HK-2 (cell line): Measurements from ENCODE around the gene MMRN1.

Source experiments
- DNase-seq: peaks from one replicate; pipeline ENCODE4 v3.0.0-alpha.2; 2018; ENCODE audit not compliant: unreplicated experiment

MMRN1 gene

DNA sequence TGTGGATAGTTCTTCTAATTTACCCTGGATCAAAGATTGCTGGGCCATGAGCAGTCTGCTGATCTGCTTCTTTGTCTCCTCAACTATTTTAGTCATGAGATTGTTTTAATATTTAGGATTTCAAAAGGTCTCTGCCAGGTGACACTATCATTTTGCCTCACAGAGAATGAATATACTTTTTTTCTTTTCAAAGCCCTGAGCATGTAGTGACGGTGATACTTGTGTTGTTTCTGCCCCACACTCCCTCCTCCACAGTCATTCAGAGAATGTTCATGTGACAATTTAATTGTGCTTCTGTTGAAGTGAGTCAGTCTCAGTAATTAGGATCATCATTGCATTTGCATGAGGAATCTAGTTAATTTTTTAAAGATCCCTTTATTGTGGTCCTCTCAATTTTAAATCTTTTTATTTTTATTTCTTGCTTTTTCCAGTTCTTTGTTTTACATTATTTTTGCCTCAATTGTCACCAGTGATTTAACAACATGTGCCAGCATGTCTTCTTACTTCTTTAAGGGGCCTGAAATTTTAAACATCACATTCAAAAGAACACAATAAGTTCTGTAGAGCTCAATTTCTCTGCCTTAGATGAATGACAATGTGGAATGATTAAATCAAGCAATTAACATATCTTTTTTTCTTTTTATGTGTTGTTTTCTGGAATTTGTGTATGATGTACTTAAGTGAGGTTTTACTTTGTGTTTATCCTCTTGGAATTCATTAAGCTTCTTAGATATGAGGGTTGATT is 12.3 kb downstream of the MMRN1 start:
- no peak for DNase-seq

DNA sequence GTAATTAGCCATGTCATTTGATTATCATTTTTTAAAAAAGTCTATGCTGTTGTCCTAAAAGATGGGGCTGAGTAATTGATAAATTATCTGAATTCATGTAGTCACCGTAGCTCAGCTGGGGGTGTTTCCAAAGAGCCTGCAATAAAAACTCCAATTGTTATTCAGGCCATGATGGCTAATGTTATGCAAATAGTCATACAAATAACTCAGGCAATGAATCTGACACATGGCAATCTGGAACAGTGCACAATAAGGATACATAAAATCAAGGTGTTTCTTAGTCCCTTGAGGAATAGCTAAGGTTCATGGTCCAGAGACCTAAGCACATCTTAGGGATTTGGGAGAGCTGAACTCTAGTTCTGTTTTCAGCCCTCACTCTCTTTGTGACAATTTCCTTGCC is 15.2 kb downstream of the MMRN1 start:
- DNase-seq, result no peak

DNA sequence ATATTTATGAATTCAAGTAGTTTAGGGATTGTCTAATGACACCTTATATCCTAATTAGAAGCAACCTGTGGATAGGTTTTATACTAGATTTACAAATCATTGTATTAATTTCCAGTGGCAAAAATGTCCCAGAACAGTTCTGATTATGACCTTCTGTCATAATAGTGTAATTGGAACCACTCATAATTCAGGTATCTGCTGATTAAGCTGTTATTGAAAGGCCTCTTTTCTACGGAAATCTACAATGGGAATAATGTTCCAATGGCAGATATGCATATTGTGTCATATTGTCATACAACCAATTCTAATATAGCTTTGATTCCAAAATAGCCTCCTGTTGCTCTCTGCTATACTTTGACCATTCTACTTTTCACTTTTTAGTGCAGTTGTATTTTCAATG is 19.0 kb downstream of the MMRN1 start:
- no peak for DNase-seq

DNA sequence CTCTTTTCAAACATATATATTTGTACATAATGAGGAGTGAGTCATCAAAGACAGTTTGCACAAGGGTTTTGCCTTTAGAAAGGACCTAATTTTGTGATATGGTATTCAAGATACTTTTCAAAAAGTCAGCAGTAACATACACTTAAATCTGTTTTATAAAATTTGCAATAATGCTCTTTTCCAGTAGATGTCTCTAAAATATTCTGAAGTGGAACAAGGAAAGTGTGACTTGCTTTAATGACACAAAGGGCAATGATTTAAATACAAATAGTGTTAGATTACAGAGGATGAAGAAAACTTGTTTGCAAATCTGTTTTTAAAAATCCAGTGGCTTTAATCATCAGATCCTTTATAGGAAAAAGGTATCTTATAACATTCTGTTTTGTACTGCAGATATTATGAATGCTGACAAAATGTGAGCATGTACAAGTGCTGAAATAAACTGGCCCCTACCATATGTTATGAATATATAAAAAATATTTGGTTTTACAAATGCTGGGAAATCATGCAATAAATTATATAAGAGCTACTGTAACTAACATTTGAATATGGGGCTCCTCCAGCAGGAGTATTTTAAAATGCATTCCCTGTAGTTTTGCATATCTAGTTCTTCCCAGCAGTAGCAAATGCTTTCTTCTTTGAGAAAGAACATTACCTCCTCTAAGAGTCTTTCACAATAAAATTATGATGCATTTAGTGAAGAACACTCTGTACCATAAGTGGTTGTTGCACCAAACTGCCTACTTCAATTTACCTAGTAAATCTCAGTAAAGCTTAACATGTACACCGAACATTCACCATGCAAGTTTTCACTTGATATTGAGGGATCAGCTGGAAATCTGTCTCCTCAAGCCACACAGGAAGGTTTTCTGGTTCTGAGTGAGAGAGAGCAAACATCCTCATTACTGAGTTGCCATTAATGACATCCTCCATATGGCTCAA is 20.2 kb downstream of the MMRN1 start:
- DNase-seq, result no peak

GRCh38 chr4:89915937-89916336 is 21.3 kb downstream of the MMRN1 start:
- no peak for DNase-seq

DNA sequence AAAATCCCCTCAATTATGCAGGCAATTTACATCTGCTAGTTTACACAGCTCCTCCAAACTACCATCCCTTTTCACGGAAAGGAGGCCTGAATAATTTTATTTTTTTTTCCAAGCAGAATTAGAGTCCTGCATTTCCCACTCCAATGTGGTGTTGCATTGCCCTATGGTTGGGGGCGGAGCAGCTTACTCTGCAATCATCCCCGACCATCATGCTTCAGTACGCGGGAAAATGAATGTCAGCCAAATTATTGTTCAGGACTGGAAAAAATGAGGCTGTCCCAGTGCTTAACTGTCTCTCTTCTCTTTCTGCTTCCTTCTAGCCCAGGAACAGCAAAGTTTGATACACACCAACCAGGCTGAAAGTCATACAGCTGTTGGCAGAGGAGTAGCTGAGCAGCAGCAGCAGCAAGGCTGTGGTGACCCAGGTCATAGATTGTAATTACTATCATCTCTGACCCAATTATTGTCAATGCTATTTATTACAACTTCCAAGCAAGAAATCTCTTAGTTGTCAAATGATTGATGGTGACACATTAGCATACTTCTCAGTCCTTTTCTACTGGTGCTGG is 28.3 kb downstream of the MMRN1 start:
- DNase-seq, result no peak

DNA sequence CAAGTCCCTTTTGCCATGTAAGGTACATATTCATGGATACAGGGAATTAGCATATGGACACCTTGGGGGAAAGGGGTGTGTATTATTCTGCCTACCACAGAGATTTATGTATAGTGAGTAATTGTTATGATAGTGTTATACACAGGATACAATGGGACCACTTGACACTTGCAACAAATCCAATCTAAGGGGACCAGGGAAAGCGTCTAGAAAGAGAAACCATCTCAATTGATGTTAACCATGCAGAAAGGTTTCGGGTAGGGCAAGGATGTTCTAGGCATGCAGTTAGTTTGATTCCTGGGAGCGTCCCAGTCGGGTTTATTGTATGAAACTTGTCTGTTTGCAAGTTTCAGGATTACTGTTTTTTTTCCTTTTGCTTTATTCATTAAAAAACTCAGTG is 34.2 kb downstream of the MMRN1 start:
- DNase-seq, result no peak

- DNase-seq, result no peak
These were observed 34.9 kb downstream of the MMRN1 start for GRCh38 chr4:89929425-89930159.

- DNase-seq, result no peak
These were observed 44.9 kb downstream of the MMRN1 start for GRCh38 chr4:89939546-89939945.

- DNase-seq, result no peak
These were observed 45.3 kb downstream of the MMRN1 start for GRCh38 chr4:89939994-89940393.

DNA sequence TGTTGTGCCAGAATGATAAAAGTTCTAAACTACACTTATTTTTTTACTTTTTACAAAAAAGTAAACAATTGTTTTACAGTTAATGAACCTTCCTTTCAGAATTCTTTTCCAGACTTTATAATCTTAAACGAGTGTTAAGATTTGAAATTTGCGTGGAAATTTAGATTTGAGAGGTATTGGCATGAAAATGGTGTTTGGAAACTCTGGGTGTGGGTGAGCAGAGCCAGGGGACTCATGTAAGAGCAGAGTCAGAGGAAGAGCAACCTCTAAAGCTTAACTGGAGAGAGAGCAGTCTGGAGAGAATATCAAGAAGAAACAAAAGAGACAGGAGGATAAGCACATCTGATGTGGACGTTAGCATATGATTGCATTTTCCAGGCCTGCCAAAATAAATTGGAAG is 48.2 kb downstream of the MMRN1 start:
- no peak for DNase-seq

- DNase-seq, result no peak
These were observed 55.2 kb downstream of the MMRN1 start for GRCh38 chr4:89949782-89950387.

DNA sequence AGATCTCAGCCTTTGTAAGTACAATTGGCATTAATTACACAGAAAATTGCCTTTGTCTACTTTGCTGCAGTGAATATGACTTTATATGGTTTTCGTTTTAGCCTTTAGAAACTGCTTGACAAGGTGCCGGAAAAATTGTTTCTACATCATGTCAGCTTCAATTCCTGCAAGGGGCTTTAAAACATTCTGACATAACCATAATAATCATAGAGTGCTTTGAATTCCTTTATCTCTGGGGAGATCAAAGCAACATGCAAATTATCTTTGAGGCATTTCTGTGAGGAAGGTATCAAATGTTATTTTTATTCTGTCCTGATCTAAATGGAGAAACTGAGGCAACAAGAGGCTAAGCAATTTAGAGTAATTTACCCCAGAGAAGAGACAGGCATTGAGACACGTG is 57.8 kb downstream of the MMRN1 start:
- no peak for DNase-seq

- no peak for DNase-seq
These were observed 60.4 kb downstream of the MMRN1 start for GRCh38 chr4:89954906-89955695.

DNA sequence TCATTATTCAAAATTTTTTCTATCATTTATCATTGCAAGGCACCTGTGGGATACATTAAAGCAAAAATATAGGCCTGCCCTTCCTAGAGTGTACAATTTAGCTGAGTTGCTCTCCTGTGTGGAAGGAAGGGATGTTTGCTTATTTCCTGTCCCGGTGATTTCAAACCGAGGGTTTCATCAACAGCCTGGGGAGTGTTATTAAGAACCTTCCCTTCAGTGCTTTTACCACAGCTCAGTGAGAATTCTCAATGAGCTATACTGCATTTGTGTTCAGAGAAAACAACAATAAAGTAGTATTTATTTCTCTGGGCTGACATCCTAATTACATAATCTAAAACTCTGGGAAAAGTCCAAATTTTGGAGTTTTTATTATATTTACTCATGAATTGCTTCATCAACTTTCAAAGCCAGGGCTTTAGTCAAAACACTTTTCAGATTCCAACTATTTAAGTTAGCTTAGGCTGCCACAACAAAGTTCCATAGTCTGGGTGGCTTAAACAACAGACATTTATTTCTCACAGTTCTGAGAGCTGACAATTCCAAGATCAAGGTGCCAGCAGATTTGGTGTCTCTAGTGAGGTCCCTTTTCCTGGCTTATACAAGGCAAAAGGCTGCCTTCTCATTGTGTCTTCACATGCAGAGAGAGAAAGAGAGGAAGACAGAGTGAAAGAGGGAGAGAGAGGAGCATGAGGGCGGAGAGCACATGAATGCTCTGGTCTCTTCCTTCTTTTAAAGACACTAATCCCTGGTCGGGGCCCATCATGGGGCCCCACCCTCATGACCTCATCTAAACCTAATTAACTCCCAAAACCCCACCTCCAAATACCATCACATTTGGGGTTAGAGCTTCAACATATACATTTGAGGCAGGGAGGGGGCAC is 62.6 kb downstream of the MMRN1 start:
- DNase-seq, result no peak

- DNase-seq, result no peak
These were observed 87.2 kb downstream of the MMRN1 start for GRCh38 chr4:89981789-89982334.

DNA sequence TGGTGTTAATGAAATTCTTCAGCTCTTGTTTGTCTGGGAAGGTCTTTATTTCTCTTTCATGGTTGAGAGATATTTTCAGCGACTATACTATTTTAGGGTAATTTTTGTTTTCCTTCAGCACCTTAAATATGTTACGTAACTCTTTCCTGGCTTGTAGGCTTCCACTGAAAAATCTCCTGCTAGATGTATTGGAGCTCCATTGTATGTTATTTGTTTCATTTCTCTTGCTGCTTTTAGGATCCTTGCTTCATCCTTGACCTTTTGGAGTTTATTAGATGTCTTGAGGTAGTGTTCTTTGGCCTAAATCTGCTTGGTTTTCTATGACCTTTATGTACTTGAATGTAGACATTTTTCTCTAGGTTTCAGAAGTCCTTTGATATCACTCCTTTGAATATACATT is 93.6 kb downstream of the MMRN1 start:
- no peak for DNase-seq

- no peak for DNase-seq
These were observed 98.1 kb downstream of the MMRN1 start for GRCh38 chr4:89992744-89993143.

DNA sequence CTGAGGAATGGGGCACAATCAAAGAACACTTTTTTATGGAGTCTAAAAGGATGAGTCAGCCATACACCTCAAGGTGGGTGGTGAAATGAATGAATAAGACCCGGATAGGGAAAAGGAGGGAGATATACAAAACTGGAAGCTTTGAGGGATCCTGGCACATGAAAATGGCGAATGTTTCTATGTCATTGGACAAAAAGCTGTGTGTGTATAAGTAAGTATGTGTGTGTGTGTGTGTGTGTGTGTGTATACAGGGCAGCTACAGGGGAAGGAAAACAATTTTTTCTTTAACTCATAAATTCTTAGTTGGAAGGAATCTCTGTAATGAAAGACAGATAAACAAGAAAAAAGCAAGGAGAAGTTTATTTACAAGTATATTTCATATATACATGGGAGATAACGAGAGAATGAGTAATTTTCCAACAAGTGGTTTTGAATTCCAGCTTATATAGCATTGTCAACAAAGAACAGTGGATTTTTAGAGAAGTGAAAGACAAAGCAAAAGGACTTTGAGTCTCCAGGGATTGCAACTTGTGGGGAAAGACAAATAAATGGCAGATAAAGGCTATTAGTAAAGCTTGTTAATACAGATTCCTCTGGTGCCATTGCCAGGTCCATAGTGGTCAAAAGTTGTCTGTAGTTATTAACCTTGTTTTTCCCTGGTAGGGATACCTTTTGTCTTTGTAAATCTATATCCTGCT is 99.7 kb downstream of the MMRN1 start:
- no peak for DNase-seq
